Thyroid gland (tissue), 4 donors: Measurements from ENCODE around the gene IFFO2. TPM values are rescaled to one million over a fixed set of nuclear protein-coding genes. Genes with fewer than 3 reads are reported as not detected.

Source experiments
- DNase-seq, 2 donors: peaks; one replicate each; pipeline ENCODE4 v3.0.0-alpha.2; 2019
- H3K27ac ChIP-seq, 3 donors: fragments of 200-600 bp; sonication (generic); 1 replicate in 2 of 3; 2 replicates in 1 of 3; pipeline ENCODE4 v1.5.1; 2016 to 2019; ENCODE audit warnings: mild to moderate bottlenecking in 1 of 3, moderate library complexity in 1 of 3
- H3K27me3 ChIP-seq: fragments of 200-600 bp; sonication (generic); one replicate; pipeline ENCODE4 v1.5.1; 2019
- H3K36me3 ChIP-seq, 2 donors: fragments of 200-600 bp; sonication (generic); one replicate each; pipeline ENCODE4 v1.5.1; 2016 to 2019
- H3K4me1 ChIP-seq, 2 donors: fragments of 200-600 bp; sonication (generic); one replicate each; pipeline ENCODE4 v1.5.1; 2017 to 2019
- H3K4me3 ChIP-seq, 3 donors: fragments of 200-600 bp; sonication (generic); replicated peaks in 1 of 3; 1 replicate in 2 of 3; 2 replicates in 1 of 3; pipeline ENCODE4 v1.5.1; 2016; ENCODE audit warnings: mild to moderate bottlenecking in 1 of 3
- H3K9me3 ChIP-seq: fragments of 200-600 bp; sonication (generic); one replicate; pipeline ENCODE4 v1.5.1; 2017
- CTCF ChIP-seq, 6 experiments: fragments of 200-600 bp in 3 of 6; fragments of 450-650 bp in 3 of 6; sonication (generic) in 3 of 6; IDR thresholded peaks; one replicate each; pipeline ENCODE4 v1.5.1; 2016 to 2019; ENCODE audit warnings: antibody characterized with exemption in 6 of 6, mild to moderate bottlenecking in 2 of 6, inconsistent platforms in 1 of 6, moderate library complexity in 1 of 6
- POLR2A ChIP-seq, 2 donors: fragments of 450-650 bp; IDR thresholded peaks; one replicate each; pipeline ENCODE4 v1.6.1; 2017; ENCODE audit warnings: antibody characterized with exemption in 2 of 2, mild to moderate bottlenecking in 2 of 2, moderate library complexity in 1 of 2
- WGBS, 2 donors: methylation state at CpG; one replicate each; pipeline ENCODE4 v1.1.5; 2017; 5-methylcytosine and 5-hydroxymethylcytosine counted together
- intact Hi-C: fragments of 100-400 bp; cut with DNase I; formaldehyde crosslinking; loops from one replicate; pipeline ENCODE4 v1.15.1; 2023
- total RNA-seq, 4 donors: library from RNA; depleted of rRNA; stranded (reverse); fragments of >200 nt; gene quantifications; one replicate each; pipeline ENCODE4 v1.2.3, GENCODE V29; 2016

Gene IFFO2
- total RNA-seq, 4 donors from 2014 or later: 7.2 to 11.3 (median 10.1) TPM

- no peaks in the 10 kb centered on the region for H3K36me3 ChIP-seq
- TF ChIP-seq POLR2A (IDR thresholded peaks at IDR 0.05): no peak
- TF ChIP-seq CTCF (IDR thresholded peaks at IDR 0.05): no peak
- DNase-seq: no peak
- peaks cover 41 to 76% of the 10 kb centered on the region in 2 donors for H3K4me1 ChIP-seq
- no peaks in the 10 kb centered on the region for H3K27me3 ChIP-seq
- WGBS, 2 donors: 93 to 100% methylated on average over 4 to 5 of the region's 6 CpGs
- intact Hi-C loops: no loop called here
- no peaks in the 10 kb centered on the region for H3K9me3 ChIP-seq
- H3K4me3 ChIP-seq: no peak overlapping the region
- no peak overlapping the region for H3K27ac ChIP-seq
These were observed 27.5 kb downstream of the IFFO2 start for GRCh38 chr1:18928985-18929384.

- H3K4me1 ChIP-seq: peaks cover 46 to 76% of the 10 kb centered on the region in 2 donors
- no peaks in the 10 kb centered on the region for H3K27me3 ChIP-seq
- intact Hi-C loops: no loop called here
- H3K4me3 ChIP-seq: no peak overlapping the region
- no peak for DNase-seq
- TF ChIP-seq CTCF (IDR thresholded peaks at IDR 0.05): no peak
- no peak for TF ChIP-seq POLR2A (IDR thresholded peaks at IDR 0.05)
- no peaks in the 10 kb centered on the region for H3K9me3 ChIP-seq
- H3K27ac ChIP-seq: no peak overlapping the region
- no peaks in the 10 kb centered on the region for H3K36me3 ChIP-seq
- WGBS, 2 donors: 89 to 100% methylated on average over 4 to 7 of the region's 8 CpGs
These were observed 28.1 kb downstream of the IFFO2 start for GRCh38 chr1:18928406-18928805.

GRCh38 chr1:18927654-18928272 lies 28.7 kb downstream of the IFFO2 start:
- Histone ChIP-seq H3K27me3 (no peaks in the 10 kb centered on the region), H3K4me1 (peaks cover 45 to 76% of the 10 kb centered on the region in 2 donors), H3K27ac (peak overlapping the region in 2 of 3 donors; percentile 73 to 76), H3K36me3 (no peaks in the 10 kb centered on the region), H3K9me3 (no peaks in the 10 kb centered on the region), H3K4me3 (no peak overlapping the region)
- TF ChIP-seq CTCF (IDR thresholded peaks at IDR 0.05) (no peak), POLR2A (IDR thresholded peaks at IDR 0.05) (no peak)
- DNase-seq: no peak
- WGBS, 2 donors: 80 to 83% methylated on average over 12 of the region's 12 CpGs
- intact Hi-C loops: no loop called here

- DNase-seq: no peak
- H3K4me3 ChIP-seq: peak overlapping the region in 1 of 3 donors; percentile 5
- H3K36me3 ChIP-seq: no peaks in the 10 kb centered on the region
- peaks cover 45 to 76% of the 10 kb centered on the region in 2 donors for H3K4me1 ChIP-seq
- 84 to 100% methylated on average over 1 to 15 of the region's 16 CpGs for WGBS, 2 donors
- TF ChIP-seq POLR2A (IDR thresholded peaks at IDR 0.05) (no peak), CTCF (IDR thresholded peaks at IDR 0.05) (no peak)
- H3K9me3 ChIP-seq: no peaks in the 10 kb centered on the region
- H3K27ac ChIP-seq: peak overlapping the region; percentile 47 to 76 (median 73)
- intact Hi-C loops: no loop called here
- no peaks in the 10 kb centered on the region for H3K27me3 ChIP-seq
These were observed 29.3 kb downstream of the IFFO2 start for GRCh38 chr1:18927082-18927653.
